Ramos (cell line): ENCODE data around the gene ANAPC15.

Experiments
- in situ Hi-C: fragments of 300-500 bp; cut with MboI; formaldehyde crosslinking; loops from one replicate; pipeline ENCODE4 v1.14.3; 2022; ENCODE audit warnings: low sequenced_read_pairs; ENCODE audit not compliant: unreplicated experiment

ANAPC15 gene

DNA sequence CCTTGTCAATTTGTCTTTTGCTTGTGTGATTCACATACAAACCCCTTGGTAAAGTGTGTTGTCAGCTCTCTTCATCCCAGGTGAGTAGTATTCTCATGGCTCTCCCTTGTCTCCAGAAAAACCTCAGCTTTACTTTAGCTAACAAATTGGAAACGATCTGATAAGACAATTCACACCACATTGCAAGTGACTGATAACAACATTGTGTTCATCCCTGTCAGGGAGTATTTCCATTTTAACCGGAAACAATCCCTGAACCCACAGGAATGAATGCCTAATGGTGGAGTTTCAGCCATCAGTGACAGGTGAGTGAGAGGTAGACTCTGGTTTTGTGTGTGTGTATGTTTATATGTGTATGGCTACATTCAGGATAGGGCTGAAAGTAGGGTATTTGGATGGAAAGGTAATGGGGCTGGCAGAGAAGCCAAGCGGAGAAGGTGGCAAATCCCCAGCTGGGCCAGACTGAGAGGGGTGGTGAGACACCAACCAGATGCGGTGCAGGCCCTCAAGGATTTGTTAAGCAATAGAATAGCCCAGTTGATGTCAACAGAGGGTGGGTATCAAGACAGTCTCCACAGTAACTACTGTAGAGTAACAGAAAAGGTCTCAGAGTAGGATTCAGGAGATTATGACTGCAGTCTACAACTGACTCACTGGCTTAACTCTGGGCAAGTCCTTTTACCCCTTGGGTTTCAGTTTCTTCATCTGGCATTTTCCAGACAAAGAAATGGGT lies 24.3 kb downstream of the ANAPC15 start:
- in situ Hi-C loops = no loop called here

DNA sequence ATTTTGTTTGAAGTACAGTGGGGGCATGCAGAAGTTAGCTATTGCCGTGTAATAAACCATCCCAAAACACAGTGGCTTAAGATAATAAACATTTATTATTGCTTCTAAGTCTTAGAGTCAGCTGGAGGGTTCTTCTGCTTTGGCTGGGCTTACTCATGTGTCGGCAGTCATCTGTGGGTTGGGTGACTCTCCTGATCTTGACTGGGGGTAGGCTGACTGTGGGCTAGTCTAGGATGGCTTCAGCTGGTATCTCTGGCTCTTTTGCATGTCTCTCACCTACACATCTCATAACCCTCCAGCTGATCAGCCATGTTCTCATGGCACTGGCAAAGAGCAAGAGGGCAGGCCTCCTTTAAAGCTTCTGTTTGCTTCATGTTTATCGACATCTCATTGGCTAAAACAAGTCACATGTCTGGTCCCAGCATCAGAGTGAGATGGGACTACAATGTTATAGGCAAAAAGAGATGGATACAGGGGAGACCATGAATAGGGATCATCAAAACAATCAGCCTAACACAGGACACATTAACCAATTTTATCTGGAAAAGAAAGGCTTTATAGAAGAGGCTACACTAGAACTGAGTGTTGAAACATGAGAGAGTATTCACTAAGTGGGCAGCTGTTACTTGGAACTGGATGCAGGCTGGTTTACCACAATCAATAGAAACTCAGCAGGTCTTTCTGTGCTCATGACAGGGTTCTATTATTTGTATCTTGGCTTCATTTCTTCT lies 26.7 kb downstream of the ANAPC15 start:
- in situ Hi-C loops = no loop called here

DNA sequence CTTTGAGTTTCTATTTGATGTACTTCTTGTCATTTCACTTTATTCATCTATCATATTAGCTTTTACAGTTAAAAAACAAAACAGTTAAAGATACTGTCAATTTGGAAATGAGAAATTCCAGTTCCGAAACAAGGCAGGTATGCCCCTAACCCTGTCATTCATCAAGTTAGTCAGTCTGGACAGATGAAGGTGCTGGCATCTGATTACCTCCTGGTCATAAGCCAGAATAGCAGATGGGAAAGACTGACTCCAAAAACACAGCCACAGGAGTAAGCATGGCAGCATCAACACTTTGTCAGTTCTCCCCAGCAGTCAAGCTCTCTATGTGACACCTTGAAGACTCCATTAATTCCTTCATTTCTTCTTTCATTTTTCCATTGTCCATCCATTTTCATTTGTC lies 27.5 kb downstream of the ANAPC15 start:
- in situ Hi-C loops = no loop called here

DNA sequence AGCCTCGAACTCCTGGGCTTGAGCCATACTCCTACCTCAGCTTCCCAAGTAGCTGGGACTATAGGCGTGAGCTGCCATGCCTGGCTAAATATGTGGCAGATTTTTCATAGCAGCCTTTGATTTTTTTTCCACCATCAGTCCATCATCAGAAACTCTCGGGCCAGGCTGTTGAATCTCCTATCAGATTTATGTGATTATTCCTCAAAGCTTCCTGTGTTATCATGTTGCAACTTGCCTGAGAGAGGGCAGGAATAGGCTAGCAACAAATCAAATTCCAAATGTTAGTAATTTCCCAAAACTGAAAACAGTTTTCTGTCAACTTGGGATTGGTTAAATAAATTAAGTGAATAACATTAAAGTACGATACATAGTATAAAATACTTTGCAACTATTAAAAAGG lies 28.4 kb downstream of the ANAPC15 start:
- in situ Hi-C loops = no loop called here

DNA sequence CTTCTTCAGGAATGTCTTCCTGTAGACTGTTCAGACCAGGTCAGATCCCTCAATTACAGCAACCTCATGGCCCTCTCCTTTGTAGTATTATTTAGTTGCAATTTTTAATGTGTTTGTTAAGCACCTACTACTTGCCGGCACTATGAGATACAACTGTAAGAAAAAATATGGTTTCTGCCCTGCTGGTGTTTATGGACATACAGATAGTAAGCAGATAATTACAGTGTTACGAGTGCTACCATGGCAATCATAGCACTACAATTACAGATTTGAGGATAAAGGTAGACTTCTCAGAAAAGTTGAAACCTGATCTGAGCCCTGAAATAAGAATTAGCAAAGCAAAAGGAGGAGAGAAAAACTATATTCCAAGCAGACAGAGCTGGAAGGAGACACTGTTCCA lies 29.1 kb downstream of the ANAPC15 start:
- in situ Hi-C loops = no loop called here

DNA sequence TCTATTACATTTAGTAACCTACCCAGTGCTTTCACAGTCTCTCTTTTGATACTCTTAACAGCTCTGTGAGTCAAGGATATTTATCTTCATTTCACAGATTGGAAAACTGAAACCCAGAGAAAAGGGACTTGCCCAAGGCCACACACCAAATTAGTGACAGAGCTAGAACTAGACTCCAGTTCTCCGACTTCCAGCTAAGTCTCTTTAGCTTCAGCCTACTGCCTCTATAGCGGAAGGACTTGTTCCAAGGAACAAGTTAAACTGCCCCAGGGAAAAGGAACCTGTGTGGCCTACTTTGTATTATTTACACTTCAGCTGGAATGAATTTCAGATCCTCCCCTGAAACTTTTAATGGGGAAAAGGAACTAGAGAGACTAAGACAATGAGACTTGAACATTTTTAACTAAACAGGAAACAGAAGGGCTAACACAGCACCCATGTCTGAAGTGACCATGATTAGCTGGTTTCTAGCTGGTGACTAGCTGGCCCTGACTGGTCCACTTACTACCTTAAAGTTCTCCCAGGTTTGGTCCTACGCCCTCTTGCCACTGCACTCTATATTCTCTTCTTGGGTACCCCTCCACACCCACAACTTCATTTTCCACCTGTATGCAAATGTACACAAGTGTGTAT lies 30.6 kb downstream of the ANAPC15 start:
- in situ Hi-C loops = no loop called here

DNA sequence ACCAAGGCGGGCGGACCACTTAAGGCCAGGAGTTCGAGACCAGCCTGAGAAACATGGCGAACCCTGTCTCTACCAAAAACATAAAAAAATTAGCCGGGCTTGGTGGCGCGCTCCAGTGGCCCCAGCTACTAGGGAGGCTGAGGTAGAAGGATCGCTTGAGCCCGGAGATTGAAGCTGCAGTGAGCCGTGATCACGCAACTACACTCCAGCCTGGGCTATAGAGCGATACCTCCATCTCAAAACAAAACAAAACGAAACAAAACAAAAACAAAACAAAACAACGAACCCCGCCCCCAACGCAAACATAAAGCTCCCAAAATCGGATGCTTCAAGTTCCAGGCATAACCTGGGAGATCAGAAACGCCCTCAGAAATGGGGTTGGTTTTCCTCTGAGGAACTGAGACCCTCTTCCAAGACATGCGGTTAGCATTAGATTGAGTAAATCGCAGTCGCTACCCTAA lies 31.3 kb downstream of the ANAPC15 start:
- in situ Hi-C loops = no loop called here

DNA sequence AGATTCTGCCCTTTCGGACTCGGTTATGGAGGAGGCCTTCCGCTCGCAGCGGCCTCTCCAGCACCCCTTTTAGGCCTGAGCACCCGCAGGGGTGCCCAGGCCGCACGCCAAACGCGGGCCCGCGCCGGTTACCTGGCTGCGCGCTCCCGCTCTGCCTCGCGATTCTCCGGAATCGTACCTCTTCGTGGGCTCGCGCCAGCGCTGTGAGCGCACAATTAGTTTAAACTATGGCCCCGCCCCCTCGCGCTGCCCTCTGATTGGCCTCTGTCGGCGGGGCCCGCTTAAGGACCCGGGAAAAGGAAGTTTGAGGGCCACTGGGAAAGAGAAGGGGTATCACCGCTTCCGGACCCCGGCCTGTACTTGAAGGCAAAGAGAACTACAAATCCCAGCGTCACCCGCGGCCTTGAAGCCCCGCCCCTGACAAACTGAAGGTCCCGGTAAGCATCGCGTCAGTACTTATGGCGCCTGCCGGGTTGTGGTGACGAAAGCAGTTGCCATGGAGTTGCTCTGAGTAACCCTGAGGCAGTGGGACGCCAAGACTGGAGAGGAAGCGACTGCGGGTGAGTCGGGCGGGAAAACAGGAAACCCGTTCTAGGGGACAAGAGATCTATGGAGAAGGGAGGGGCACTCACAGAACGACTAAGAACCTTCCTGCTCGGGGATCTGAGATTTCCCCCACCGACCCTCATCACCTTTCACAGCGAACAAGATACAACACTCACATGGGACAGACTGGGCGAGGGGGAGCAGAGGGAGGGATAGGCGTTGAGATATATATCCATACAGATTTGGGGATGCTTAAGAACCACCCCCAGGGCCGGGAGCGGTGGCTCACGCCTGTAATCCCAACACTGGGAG lies 31.9 kb downstream of the ANAPC15 start, which contains the start of the genes LRRC51 and NUMA1:
Gene LRRC51 (plus strand): TSS at position 525 of the 858 bp plus-strand sequence. CDS start 8,234 bp downstream, outside the sequence.
Gene NUMA1 (minus strand): TSS at position 217 of the 858 bp plus-strand sequence. CDS start 44,599 bp downstream, outside the sequence.
- in situ Hi-C loops = no loop called here

DNA sequence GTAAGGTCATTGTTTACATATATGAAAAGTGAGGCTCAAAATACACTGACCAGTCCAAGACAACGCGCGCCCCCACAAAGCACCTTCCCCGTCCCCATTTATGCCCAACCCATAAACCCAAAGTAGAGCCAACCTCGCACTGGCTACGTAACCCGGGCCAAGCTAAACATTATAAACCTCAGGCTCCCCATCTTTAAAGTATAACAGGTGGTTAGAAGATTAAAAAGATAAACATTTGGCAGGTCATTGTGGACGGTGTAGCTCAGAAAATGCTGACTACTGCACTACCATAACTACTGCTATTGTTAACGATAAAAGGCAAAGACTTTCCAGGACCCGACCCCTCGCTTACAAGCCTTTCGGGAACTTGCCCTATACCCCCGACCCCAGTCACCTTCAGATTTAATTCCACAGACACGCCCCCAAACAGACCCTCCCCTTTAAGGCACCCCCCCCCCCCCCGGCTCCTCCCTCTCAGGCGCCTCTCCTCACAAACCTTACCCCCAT lies 32.6 kb downstream of the ANAPC15 start:
- in situ Hi-C loops = no loop called here

DNA sequence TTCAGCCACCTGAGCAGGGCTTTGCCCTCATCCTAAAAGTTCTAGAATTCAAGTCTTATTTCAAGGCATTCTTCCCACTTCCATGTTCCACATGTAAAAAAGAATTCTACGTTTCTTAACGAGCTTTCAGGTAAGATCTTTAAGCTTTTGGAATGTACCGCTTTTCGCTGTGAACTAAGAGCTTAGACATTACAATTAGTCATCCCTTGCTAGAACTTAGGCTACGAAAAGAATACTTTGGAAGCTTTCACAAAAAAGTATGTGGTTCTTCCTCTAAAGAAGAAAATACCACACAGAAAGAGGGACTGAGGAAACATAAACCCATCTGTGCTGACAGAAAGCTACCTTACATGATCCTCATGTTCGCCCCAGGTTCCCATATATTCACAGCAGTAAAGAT lies 34.0 kb downstream of the ANAPC15 start:
- in situ Hi-C loops = no loop called here

DNA sequence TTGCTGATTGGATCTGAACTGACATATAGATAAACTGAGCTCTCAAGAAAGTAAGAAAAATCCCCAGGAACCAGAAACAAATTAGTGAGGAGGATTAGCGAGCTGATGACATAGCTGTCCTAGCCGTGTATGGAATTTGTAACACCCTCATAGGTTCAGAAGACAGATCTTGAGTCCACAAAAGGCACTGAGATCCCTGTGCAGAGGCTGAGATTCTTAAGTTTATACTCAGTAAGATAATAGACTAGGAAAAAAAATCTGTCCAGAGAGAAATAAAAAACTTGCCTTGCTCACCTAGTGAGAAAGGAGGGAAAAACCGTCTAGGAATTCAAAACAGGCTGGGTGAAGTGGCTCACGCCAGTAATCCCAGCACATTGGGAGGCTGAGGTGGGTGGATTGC lies 36.7 kb downstream of the ANAPC15 start:
- in situ Hi-C loops = no loop called here

DNA sequence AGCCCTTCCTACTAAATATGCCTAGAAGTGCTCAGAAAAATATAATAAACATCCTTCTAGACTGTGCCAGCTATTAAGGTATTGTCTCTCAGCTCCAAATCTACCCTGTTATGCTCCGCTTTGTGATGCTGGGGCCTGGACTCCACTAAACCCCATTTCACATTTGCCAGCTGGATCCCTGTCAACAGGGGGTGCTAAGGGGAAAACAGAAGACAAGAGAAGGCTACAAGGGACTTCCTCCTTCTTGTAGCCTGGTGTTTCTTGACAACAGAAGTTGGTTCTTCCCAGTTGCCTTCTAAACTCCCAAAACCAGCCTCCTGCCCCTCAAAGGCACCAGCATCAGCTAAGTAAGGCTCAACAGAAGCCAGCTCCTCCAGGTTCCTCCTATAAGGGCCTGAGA lies 37.4 kb downstream of the ANAPC15 start:
- in situ Hi-C loops = no loop called here

DNA sequence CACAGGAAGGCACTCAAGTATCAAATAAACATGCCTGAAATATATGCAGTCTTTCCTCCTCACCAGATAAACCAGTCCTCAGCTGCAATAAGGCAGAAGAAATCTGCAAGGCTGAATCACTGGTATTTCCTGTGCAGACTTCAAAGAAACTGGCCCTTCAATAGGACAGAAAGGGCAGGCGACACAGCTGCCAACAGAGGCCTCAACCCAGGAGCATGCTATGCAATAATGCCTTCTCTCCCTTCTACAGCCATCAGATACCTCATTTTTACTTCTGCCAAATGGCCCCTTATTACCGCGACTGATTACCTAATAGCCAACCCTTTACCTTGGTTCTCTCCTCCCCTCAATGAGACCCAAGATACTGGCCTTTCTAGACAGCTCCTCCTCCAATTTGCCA lies 40.1 kb downstream of the ANAPC15 start:
- in situ Hi-C loops = no loop called here

DNA sequence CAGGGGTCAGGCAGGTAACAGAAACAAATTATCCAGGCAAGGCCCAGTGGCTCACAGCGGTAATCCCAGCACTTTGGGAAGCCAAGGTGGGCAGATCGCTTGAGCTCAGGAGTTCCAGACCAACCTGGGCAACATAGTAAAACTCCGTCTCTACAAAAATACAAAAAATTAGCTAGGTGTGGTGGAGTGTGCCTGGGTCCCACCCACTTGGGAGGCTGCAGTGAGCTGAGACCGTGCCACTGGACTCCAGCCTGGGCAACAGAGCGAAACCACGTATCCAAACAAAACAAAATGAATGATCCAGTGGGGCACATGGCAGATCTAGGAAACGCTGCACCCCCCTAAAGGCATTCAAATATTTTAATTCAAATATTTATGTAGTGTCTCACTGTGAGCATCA lies 42.0 kb downstream of the ANAPC15 start:
- in situ Hi-C loops = no loop called here

DNA sequence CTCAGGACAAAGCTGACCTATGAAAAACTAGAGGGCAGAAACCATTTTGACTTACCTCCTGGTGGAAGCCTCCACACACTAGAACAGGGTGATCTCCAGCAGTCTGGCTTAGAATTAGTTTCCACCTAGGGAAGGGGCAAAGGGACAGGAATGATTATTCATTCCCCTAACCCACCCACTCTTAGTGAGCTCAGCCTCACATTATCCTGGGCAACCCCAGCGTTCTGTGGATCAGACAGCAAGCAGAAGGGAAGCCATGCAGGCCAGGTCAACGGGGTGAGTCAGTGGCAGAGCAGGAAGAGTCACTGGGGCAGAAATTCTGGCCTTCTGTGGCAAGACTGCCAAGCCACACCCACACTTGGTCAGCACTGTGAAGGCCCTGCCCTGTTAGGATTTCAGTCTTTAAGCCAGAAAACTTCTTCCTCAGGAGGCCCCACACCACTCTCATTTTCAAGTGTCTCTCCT lies 42.7 kb downstream of the ANAPC15 start:
- in situ Hi-C loops = no loop called here

DNA sequence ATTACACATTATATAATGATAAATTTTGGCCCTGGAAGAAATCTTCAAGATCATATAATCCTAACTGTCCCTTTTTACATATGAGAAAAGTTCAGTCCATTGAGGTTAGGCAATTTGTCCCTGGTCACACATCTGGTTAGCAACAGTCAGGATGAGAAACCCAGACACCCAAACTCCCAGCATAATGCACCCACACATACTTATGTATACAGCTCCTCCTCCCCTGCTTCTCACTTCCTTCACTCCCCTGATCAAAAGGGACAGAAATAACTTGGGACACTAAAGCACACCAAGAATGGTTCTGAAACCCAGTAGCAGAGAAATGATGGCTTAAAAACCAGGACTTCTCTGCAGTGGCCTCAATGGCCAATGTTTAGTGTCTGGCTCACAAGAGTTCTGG lies 43.3 kb downstream of the ANAPC15 start:
- in situ Hi-C loops = no loop called here

DNA sequence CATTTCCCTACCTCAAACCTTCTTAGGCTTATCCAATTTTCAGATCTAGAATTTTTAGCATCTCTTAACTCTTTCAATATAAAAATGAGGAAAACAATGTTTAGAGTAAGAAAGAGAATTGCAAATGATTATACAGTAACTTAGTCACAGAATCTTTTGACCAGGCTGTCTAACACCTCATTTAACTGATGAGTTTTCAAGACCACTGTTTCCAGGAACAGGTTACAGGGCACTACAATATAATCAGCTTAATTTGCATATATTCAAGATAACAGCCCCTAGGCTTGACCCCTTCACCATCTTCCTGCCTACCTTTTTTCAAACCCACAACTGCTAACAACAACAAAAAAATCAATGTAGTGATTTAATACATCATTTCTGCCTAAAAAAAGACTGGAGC lies 44.8 kb downstream of the ANAPC15 start:
- in situ Hi-C loops = no loop called here

DNA sequence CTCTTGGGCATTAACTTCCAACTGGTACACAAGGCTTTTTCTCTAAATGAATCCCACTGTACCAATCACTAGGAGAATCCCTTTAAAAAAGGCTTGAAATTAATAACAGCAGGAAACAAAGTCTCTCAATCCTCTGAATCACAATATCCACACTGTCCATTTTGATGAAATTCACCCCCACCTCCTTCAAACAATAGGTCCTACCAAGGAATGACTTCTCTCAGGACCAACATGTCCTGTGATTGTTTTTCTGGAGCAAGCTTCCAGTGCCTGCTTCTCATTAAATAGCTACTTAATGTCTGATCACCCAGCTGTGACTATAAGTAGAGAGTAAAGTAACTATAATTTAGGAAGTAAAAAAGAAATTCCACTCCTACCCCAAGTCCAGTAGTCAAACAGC lies 45.2 kb downstream of the ANAPC15 start:
- in situ Hi-C loops = no loop called here

DNA sequence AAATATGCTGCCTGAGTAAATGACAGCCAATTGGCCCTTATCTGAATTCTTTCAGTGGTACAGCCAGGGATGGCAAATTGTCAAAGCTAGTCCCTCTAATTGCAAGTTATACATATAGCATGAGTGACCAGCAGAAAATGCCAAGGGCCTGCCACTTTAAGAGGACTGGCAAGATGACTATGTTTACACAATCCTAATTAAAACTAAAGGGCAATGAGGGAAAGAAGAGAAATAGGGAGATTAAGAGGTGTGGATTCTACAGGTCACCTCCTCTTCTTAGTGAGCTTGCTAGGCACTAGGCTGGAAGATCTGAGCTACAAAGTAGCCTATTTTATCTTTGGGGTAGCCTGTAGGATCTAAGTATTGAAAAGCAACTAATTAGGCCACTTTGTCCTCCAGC lies 45.6 kb downstream of the ANAPC15 start:
- in situ Hi-C loops = no loop called here
